ENCODE data around the gene EFNB2. TPM values are rescaled to one million over a fixed set of nuclear protein-coding genes. Genes with fewer than 3 reads are reported as not detected.

EFNB2 gene
- polyA plus RNA-seq, 1 donor from 2014 or later = 53.1 TPM

Other genes with a start within 250 kb of the EFNB2 start
- gene ARGLU1, start 32.5 kb upstream of the EFNB2 start, polyA plus RNA-seq = 943 and 967 TPM in 2 replicates

All from neural cell (in vitro differentiated cells).